HG03378 (cell line): Measurements from ENCODE around the gene IL4R.
A peak's percentile ranks its signal among the peaks of the same experiment; 100 is the strongest.
"Not testable (repeated sequence)": the region's sequence is repeated elsewhere in the genome, so short reads cannot be mapped to it uniquely, and the experiment has no call there.

Source experiments
- ATAC-seq: cut with Tn5 transposase; IDR thresholded peaks from one replicate; pipeline ENCODE4 v1.9.1; 2021; ENCODE audit warnings: mild to moderate bottlenecking, moderate library complexity; ENCODE audit not compliant: unreplicated experiment

The IL4R gene

DNA sequence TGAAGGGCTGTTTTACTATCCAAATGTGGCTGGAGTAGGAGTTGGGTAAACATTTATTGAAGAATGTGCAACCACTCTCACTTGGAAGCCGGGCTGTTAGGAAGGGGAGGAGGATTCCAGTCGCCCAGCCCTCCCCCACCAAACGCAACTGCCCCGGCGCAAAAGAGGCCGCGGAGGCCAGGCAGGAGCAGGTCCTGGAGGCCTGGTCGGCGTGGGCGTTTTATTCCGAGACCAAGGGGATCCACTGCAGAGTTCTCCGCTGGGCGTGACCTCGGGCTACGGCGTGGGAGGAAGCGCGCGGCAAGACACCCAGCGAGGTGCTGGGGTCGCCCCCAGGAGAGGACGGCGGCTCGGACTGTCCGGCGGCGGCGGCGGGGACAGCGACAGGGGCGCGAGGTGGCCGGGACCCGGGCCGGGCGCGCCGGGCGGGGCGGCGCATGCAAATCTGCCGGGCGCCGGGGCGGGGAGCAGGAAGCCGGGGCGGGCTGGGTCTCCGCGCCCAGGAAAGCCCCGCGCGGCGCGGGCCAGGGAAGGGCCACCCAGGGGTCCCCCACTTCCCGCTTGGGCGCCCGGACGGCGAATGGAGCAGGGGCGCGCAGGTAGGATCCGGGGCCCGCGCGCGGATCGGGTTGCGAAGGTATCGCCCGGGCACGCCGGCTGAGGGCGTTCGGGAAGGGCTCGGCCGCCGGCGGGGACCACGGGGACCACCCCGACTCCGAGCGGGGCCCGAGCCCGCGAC, at the start of gene IL4R:
Gene IL4R, plus strand, starts transcription at position 553 of the 739 bp plus-strand sequence. CDS start 26,230 bp downstream, outside the sequence.
- no peak for ATAC-seq

DNA sequence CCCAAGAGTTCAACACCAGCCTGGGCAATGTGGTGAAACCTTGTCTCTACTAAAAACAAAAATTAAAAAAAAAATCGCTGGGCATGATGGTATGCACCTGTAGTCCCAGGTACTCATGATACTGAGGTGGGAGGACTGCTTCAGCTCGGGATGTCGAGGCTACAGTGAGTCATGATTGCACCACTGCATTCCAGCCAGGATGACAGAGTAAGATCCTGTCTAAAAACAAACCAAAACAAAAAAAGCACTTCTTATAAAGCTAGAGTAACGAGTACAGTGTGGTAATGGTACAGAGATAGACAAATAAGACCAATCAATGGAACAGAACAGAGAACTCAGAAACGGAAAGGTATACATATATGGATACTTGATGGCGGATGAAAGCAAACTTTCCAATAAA, 49.6 kb upstream of the IL4R start:
- ATAC-seq: no peak

GRCh38 chr16:27265982-27266381, 47.8 kb upstream of the IL4R start:
- ATAC-seq: no peak

DNA sequence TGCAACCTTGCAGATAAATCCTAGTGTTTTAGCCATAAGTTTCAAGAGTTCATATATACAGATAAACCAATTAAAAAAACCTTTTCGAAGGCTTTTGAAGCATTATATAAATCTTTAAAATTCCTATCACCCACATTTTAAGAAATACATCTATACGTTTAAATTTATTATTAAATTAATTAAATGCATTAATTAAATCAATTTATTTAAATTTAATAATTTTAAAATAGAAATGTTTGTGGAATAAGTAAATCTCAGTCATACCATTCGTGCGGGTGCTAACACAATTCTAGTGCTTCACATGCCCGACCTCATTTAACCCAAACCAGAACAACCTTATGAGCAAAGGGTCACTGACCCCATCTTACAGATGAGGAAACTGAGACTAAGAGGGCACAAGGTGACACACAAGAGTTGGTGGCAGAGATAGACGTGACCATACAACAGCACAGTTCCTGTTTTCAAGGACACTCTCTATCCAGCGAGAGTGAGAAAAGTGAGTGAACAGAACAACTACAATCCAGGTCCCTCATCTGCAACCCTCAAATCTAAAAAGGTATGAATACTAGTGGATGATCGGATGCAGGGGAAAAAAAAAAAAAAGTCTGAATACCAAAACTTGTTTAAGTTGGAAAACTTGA, 46.6 kb upstream of the IL4R start:
- ATAC-seq: no peak

DNA sequence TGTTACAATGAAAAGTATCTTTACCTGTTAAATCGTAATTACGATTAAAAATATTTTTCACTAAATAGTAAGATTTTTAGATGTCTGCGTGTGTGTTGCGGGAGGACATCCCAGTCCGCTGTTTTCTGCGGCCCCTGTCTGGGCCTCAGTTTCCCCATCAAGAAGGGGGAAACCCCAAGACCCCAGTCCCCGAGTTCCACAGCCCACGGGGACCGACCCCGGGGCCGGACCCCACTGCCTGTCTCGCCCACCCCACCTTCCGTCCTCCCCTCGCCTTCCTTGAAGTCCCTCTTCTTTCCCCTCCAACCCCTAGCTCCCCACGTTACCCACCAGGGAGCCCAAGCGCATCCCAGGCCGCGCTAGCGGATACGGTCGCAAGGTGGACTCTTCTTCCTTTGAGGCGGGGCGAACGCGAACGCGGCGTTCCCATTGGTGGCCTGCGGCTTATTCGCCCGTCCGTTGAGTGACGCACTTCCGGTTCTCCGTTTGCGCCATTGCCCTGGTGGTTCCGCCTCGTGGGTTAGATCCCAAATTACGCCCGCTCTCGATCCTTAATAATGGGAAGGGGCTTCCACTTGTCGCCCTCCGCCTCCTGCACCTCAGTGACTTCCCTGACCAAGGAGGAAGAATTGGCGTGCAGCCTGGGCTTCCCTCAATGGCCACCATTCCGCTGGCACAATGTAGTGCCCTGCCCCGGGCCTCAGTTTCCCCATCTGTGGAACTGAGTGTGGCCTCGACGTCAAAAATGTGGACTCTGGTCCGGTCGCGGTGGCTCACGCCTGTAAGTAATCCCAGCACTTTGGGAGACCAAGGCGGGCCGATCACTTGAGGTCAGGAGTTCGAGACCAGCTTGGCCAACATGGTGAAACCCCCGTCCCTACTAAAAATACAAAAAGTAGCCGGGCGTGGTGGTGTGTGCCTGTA, 45.1 kb upstream of the IL4R start, which contains the start of gene NSMCE1:
Gene NSMCE1, minus strand, starts transcription at position 397 of the 924 bp plus-strand sequence. CDS start 11,202 bp downstream, outside the sequence.
- peak; percentile 91 for ATAC-seq

DNA sequence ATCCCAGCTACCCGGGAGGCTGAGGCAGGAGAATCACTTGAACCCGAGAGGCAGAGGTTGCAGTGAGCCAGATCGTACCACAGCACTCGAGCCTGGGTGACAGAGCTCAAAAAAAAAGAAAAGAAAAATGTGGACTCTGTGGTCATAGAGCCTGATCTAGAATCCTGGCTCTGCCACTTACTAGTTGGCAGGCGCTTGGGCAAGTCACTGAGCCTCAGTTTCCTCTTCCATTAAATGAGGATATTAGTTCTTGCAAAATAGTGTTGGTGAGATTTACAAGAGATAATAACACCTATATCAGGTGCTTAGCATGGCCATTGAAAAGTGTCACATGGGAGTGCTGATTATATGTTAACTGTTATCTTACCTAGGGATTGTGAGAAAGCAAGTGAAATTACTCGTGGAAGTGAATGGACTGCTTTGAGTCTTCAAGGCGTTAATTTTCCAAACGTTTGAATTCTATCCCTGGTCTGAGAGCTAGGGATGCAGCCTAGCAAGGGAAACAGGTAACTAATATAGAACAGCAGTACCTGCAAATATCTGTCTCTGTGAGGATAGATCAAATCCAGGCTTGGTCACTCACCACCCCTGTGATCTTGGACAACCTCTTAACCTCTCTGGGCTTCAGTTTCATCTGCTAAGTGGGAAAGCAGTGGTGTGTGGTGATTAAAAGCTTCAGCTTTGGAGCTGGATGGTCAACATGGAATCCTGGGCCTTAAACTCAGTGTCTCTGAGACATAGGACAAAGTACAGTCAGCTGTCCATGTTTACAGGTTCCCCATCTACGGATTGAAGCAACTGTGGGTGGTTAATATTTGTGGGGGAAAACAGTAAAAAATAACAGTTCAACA, 44.2 kb upstream of the IL4R start:
- ATAC-seq: no peak

- no peak for ATAC-seq
Measured at GRCh38 chr16:27270349-27270748, 43.4 kb upstream of the IL4R start.

- no peak for ATAC-seq
Measured at GRCh38 chr16:27272076-27272475, 41.7 kb upstream of the IL4R start.

GRCh38 chr16:27272697-27273096, 41.1 kb upstream of the IL4R start:
- not testable (repeated sequence) for ATAC-seq

- no peak for ATAC-seq
Measured at GRCh38 chr16:27273330-27273669, 40.5 kb upstream of the IL4R start.

DNA sequence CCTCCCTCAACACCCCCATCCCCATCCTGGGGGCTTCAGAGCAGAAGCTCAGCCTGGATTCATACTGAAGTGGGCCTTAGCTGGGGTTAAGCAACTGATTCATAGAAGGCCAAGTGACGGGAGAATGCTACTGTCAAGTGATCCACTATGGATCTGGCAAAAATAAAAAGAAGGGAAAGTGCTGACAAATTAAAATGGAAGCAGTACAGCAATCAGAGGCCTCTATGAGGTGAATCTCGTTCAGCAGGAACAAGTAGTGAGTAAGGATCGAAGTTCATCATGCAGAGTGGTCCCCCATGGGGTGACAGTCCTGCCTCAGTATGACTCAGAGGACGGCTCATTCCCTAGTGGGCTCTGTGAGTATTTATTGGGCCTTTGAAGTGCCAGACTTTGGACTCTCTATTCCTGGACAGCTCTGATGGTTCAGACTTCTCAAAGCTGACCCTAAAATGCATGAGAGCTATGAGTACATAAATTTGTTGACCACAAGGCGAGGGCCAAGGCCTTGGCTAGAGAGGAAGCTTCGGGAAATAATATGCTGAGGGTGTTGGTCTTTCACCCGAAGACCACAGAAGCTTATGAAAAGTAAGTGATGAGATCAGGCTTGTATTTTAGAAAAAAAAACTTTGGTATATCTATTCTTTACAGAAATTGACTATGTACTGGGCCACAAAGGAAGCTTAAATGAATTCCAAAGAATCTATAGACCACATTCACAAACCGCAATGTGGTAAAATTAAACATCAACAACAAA, 39.9 kb upstream of the IL4R start:
- peak; percentile 62 for ATAC-seq

DNA sequence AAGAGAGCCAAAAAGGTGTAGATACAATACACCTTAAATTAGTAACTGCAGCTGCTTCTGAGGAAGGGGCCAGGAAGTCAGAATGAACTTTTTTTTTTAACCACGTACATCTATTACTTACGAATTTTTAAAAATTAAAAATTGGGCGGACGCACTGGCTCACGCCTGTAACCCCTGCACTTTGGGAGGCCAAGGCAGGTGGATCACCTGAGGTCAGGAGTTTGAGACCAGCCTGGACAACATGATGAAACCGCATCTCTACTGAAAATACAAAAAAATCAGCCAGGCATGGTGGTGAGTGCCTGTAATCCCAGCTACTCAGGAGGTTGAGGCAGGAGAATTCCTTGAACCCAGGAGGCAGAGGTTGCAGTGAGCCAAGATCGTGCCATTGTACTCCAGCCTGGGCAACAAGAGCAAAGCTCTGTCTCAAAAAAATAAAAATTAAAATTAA, 39.3 kb upstream of the IL4R start:
- not testable (repeated sequence) for ATAC-seq

GRCh38 chr16:27275394-27275793, 38.4 kb upstream of the IL4R start:
- no peak for ATAC-seq

GRCh38 chr16:27281243-27281642, 32.5 kb upstream of the IL4R start:
- no peak for ATAC-seq

GRCh38 chr16:27284865-27285675, 28.7 kb upstream of the IL4R start:
- no peak for ATAC-seq

GRCh38 chr16:27285676-27286196, 28.0 kb upstream of the IL4R start:
- no peak for ATAC-seq

- ATAC-seq: no peak
Measured at GRCh38 chr16:27286451-27286850, 27.3 kb upstream of the IL4R start.

GRCh38 chr16:27287051-27287811, 26.5 kb upstream of the IL4R start:
- no peak for ATAC-seq
